ENCODE results near the gene RUBCNL. TPM values are rescaled to one million over a fixed set of nuclear protein-coding genes. Genes with fewer than 3 reads are reported as not detected.

The RUBCNL gene
- total and polyA plus RNA-seq, 2 of the 4 experiments (the other 2 are of a cell fraction): 0.03 TPM; not detected in 1

DNA sequence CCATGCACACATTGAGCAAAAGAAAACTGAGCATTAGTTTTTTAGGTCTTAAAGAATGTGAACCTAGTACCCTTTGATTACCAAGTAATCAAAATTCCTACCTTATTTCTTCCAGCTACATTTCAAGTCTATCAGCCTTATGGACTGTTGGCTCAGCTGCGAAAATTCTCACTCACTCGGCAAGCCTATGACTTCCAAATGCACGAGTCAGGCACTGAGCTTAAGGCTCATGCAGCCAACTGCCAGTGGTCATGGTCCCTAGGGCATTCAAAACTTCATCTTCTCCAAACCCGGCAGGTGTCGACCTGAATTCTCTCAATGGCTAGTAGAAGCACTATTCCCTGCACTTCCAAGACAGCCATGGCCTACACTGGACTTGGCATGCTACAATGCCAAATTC is 41.2 kb downstream of the RUBCNL start:
- CTCF ChIA-PET: no interaction called here
- Histone ChIP-seq H2BK120ac (ENCODE audit: low read depth, low read length) (no peak overlapping the region), H3K4ac (ENCODE audit: low read depth, low read length) (no peak overlapping the region), H3K23ac (ENCODE audit: low read depth, low read length) (no peak overlapping the region), H4K91ac (ENCODE audit: insufficient read depth, low read depth, low read length) (no peak overlapping the region), H2AFZ (replicated peaks; ENCODE audit: low read length, poor library complexity) (no peak overlapping the region), H2AK5ac (ENCODE audit: low read depth, low read length) (no peak overlapping the region), H3K27me3 (ENCODE audit: control insufficient read depth, insufficient read depth, low read length) (peaks cover 12% of the 10 kb centered on the region; the same call in 1 of the 2 replicates), H3K4me3 (ENCODE audit: insufficient read depth, low read depth, low read length) (no peak overlapping the region), H2AK9ac (replicated peaks; ENCODE audit: low read depth, low read length, poor library complexity) (no peak overlapping the region), H3K4me2 (ENCODE audit: low read depth, low read length) (no peak overlapping the region), H4K20me1 (ENCODE audit: insufficient read depth, low read length) (no peaks in the 10 kb centered on the region), H3K56ac (ENCODE audit: extremely low read depth, insufficient read depth, low read length) (no peak overlapping the region), H4K8ac (ENCODE audit: low read depth in 2 of 2, low read length in 2 of 2) (no peak overlapping the region), H3K14ac (replicated peaks; ENCODE audit: low read depth, low read length) (no peak overlapping the region), H3K9me1 (ENCODE audit: insufficient read depth, low read length) (no peaks in the 10 kb centered on the region; the same call in 1 of the 2 replicates), H3K9ac (ENCODE audit: low read depth, low read length) (no peak overlapping the region), H3K18ac (ENCODE audit: low read depth, low read length) (no peak overlapping the region), H3K9me3 (ENCODE audit: control insufficient read depth, insufficient read depth, low read length) (no peaks in the 10 kb centered on the region), H4K5ac (ENCODE audit: low read depth, low read length) (no peak overlapping the region), H3K79me1 (ENCODE audit: low read depth in 1 of 2, low read length in 2 of 2) (no peaks in the 10 kb centered on the region), H2BK15ac (ENCODE audit: low read depth, low read length) (no peak overlapping the region), H3K36me3 (ENCODE audit: control insufficient read depth, insufficient read depth, low read length) (no peaks in the 10 kb centered on the region), H2BK5ac (ENCODE audit: low read depth, low read length, poor library complexity, severe bottlenecking) (no peak overlapping the region), H2BK20ac (ENCODE audit: low read depth, low read length) (no peak overlapping the region), H3K4me1 (ENCODE audit: control insufficient read depth, insufficient read depth, low read length) (no peaks in the 10 kb centered on the region), H3K27ac (ENCODE audit: insufficient read depth, low read length) (no peak overlapping the region)
- DNase-seq: no peak
- no TSS peak for BruUV-seq (replicated peaks)
- POLR2A ChIA-PET (ENCODE audit: unreplicated experiment): no interaction called here
- intact Hi-C loops (cut with micrococcal nuclease): no loop called here
- in situ Hi-C loops (cut with MboI; ENCODE audit: low sequenced_read_pairs): no loop called here
- dilution Hi-C loops (cut with HindIII; ENCODE audit: low sequenced_read_pairs, unreplicated experiment): no loop called here
- TF ChIP-seq POLR2A (IDR thresholded peaks at IDR 0.05; ENCODE audit: low read depth, low read length) (no peak), SMC3 (IDR thresholded peaks at IDR 0.05; ENCODE audit: low read depth, low read length) (no peak)
- 70% methylated on average over 5 of the region's 5 CpGs; no CpG with 5 or more reads in 1 of the 2 experiments for WGBS, 2 experiments (ENCODE audit: extremely low coverage in 2 of 2, insufficient read length in 1 of 2)
- ATAC-seq (ENCODE audit: low read depth): no peak

Data from IMR-90 (cell line).